Spleen (tissue), 11 donors: ENCODE results near the gene SLC7A10. TPM values are rescaled to one million over a fixed set of nuclear protein-coding genes. Genes with fewer than 3 reads are reported as not detected.

Experiments used
- DNase-seq: peaks from one replicate; pipeline ENCODE4 v3.0.0-alpha.2; 2020
- H3K27ac ChIP-seq, 8 donors: fragments of 200-600 bp; sonication (generic) in 7 of 8; 1 replicate in 4 of 8; 2 replicates in 4 of 8; pipeline versions ENCODE4 v1.5.0 to v1.8.0; 2016 to 2021; ENCODE audit warnings: inconsistent platforms in 4 of 8, mild to moderate bottlenecking in 4 of 8, moderate library complexity in 1 of 8
- H3K27me3 ChIP-seq, 7 donors: fragments of 200-600 bp; sonication (generic) in 6 of 7; replicated peaks in 1 of 7; 1 replicate in 4 of 7; 2 replicates in 3 of 7; pipeline versions ENCODE4 v1.5.0 to v1.8.0; 2016 to 2021; ENCODE audit warnings: inconsistent platforms in 3 of 7, mild to moderate bottlenecking in 1 of 7
- H3K36me3 ChIP-seq, 6 donors: fragments of 200-600 bp; sonication (generic) in 5 of 6; 1 replicate in 4 of 6; 2 replicates in 2 of 6; pipeline versions ENCODE4 v1.5.0 to v1.8.0; 2016 to 2021; ENCODE audit warnings: inconsistent platforms in 2 of 6
- H3K4me1 ChIP-seq, 6 donors: fragments of 200-600 bp; sonication (generic) in 5 of 6; 1 replicate in 3 of 6; 2 replicates in 3 of 6; pipeline versions ENCODE4 v1.5.0 to v1.8.0; 2016 to 2021; ENCODE audit warnings: inconsistent platforms in 3 of 6
- H3K4me3 ChIP-seq, 8 donors: fragments of 200-600 bp; sonication (generic) in 7 of 8; 1 replicate in 4 of 8; 2 replicates in 4 of 8; pipeline versions ENCODE4 v1.5.0 to v1.8.0; 2016 to 2021; ENCODE audit warnings: inconsistent platforms in 4 of 8, mild to moderate bottlenecking in 4 of 8, moderate library complexity in 2 of 8
- H3K9me3 ChIP-seq, 8 donors: fragments of 200-600 bp; sonication (generic) in 7 of 8; 1 replicate in 4 of 8; 2 replicates in 4 of 8; pipeline versions ENCODE4 v1.5.0 to v1.8.0; 2016 to 2021; ENCODE audit warnings: inconsistent platforms in 4 of 8
- POLR2A ChIP-seq, 3 donors: fragments of 450-650 bp; IDR thresholded peaks; one replicate each; pipeline ENCODE4 v1.5.1; 2017; ENCODE audit warnings: antibody characterized with exemption in 3 of 3, mild to moderate bottlenecking in 1 of 3
- POLR2AphosphoS5 ChIP-seq, 3 donors: sonication (generic); formaldehyde crosslinking; IDR thresholded peaks; one replicate each; pipeline ENCODE4 v1.5.1; 2017; ENCODE audit warnings: antibody characterized with exemption in 3 of 3
- WGBS, 5 donors: extraction: QIAGEN DNeasy Blood & Tissue Kit in 3 of 5; methylation state at CpG; one replicate each; pipeline versions ENCODE4 v1.1.5 to v1.1.7; 2013 to 2018; 5-methylcytosine and 5-hydroxymethylcytosine counted together
- intact Hi-C: fragments of 100-400 bp; cut with DNase I; formaldehyde crosslinking; loops from one replicate; pipeline ENCODE4 v1.15.0; 2023; ENCODE audit warnings: low total_unique reads
- polyA plus RNA-seq, 3 donors: library from polyadenylated mRNA; stranded (reverse); fragments of 200-250 nt; gene quantifications; one replicate each; pipeline ENCODE4 v1.2.1, GENCODE V29; 2013
- total RNA-seq, 7 donors: library from RNA; depleted of rRNA in 3 of 7; stranded (reverse); fragments of >200 nt in 3 of 7; fragmentation: NEBNext Ultra II Directional in 4 of 7; extraction: Animal tissue kit (Norgen Biotek cat#: 25700) in 4 of 7; gene quantifications; one replicate each; pipeline versions ENCODE4 v1.1.0 to v1.2.1, GENCODE V29; 2016 to 2021
- TF ChIP-seq, protein P1 (sequence below), 11 experiments: fragments of 200-600 bp in 7 of 11; fragments of 450-650 bp in 4 of 11; sonication (generic) in 4 of 11; IDR thresholded peaks in 8 of 11; conservative IDR thresholded peaks in 3 of 11; 1 replicate in 7 of 11; 2 replicates in 4 of 11; pipeline versions ENCODE4 v1.4.0 to v1.8.0; 2016 to 2021; ENCODE audit warnings: antibody characterized with exemption in 11 of 11, inconsistent platforms in 4 of 11, mild to moderate bottlenecking in 1 of 11
- donor health status: healthy with polysubstance abuse.
- donor health status: DM: no; HTN: no; CAD: no; lungs with moderate emphysema.
- donor health status: DM: no; HTN: no; CAD: no.
- donor health status: Bipolar disorder and iron deficiency.
- donor health status: healthy.
- donor health status: DM: no; HTN: no; CAD: no.
- donor health status: DM: yes; HTN: yes; CAD: no.

SLC7A10 gene
- total and polyA plus RNA-seq, 10 donors: 0.06 to 0.37 (median 0.19) TPM; not detected in 6

- no peaks in the 10 kb centered on the region for H3K9me3 ChIP-seq
- intact Hi-C loops: no loop called here
- WGBS, 5 donors: 47 to 77% (median 64%) methylated on average over 8 of the region's 8 CpGs
- no peak for TF ChIP-seq POLR2A (IDR thresholded peaks at IDR 0.05)
- TF ChIP-seq POLR2AphosphoS5 (IDR thresholded peaks at IDR 0.05): no peak
- TF ChIP-seq, protein P1, sequence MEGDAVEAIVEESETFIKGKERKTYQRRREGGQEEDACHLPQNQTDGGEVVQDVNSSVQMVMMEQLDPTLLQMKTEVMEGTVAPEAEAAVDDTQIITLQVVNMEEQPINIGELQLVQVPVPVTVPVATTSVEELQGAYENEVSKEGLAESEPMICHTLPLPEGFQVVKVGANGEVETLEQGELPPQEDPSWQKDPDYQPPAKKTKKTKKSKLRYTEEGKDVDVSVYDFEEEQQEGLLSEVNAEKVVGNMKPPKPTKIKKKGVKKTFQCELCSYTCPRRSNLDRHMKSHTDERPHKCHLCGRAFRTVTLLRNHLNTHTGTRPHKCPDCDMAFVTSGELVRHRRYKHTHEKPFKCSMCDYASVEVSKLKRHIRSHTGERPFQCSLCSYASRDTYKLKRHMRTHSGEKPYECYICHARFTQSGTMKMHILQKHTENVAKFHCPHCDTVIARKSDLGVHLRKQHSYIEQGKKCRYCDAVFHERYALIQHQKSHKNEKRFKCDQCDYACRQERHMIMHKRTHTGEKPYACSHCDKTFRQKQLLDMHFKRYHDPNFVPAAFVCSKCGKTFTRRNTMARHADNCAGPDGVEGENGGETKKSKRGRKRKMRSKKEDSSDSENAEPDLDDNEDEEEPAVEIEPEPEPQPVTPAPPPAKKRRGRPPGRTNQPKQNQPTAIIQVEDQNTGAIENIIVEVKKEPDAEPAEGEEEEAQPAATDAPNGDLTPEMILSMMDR (IDR thresholded peaks at IDR 0.05 in 8 of 11, conservative IDR thresholded peaks at IDR 0.05 in 3 of 11): no peak
- DNase-seq: no peak
- peaks cover 0 to 39% (median 17%) of the 10 kb centered on the region in 6 donors for H3K4me1 ChIP-seq
- H3K27ac ChIP-seq: no peak overlapping the region
- peaks cover 0 to 34% (median 0%) of the 10 kb centered on the region in 6 donors for H3K36me3 ChIP-seq
- H3K4me3 ChIP-seq: no peak overlapping the region
- peaks cover 0 to 18% (median 5%) of the 10 kb centered on the region in 7 donors for H3K27me3 ChIP-seq
Measured at GRCh38 chr19:33199441-33200265, 26.0 kb downstream of the SLC7A10 start.

DNA sequence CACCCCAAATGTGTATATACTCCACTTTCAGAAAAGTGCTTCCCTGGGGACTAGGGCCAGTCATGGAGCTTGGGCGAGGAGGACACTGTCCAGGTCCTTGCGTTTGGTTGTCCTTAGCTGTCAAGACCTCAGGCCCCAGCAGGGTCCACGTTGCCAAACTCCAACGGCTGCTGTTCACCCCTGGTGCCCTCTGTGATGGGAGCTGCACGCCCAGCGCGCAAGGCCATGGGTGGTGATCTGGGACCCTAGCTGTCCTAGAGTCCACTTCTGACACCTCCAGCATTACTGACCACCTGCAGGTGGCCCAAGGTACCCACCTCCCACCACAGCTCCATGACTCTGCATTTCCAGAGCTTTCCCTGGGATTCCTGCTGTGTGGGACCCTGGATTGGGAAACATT lies 27.5 kb downstream of the SLC7A10 start:
- DNase-seq: no peak
- Histone ChIP-seq H3K4me1 (peaks cover 0 to 47% (median 19%) of the 10 kb centered on the region in 6 donors), H3K4me3 (no peak overlapping the region), H3K9me3 (no peaks in the 10 kb centered on the region), H3K27ac (no peak overlapping the region), H3K36me3 (peaks cover 0 to 19% (median 0%) of the 10 kb centered on the region in 6 donors), H3K27me3 (peaks cover 0 to 30% (median 8%) of the 10 kb centered on the region in 7 donors)
- intact Hi-C loops: no loop called here
- 88 to 95% (median 91%) methylated on average over 4 to 7 of the region's 7 CpGs for WGBS, 5 donors
- TF ChIP-seq POLR2A (IDR thresholded peaks at IDR 0.05): no peak
- TF ChIP-seq, protein P1 (IDR thresholded peaks at IDR 0.05 in 8 of 11, conservative IDR thresholded peaks at IDR 0.05 in 3 of 11): no peak
- no peak for TF ChIP-seq POLR2AphosphoS5 (IDR thresholded peaks at IDR 0.05)

DNA sequence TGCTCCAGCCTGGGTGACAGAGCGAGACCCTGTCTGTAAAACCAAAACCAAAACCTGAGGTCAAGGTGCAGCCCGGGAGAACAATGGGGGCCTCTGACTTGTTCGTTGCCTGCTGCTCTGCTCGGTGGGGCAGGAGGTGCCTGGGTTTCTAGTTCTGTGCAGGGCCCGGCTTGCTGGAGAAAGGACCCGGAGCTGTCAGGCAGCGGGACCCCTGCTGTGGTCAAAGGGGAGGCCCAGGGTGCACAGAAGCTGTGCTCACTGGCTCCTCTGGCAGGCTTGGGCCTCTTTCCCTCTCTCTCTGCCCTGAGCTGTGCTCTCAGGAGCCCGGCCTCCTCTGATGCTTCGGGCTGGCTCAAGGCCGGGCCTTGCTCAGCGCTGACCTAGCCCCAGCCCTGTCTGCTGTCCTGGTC lies 28.1 kb downstream of the SLC7A10 start:
- Histone ChIP-seq H3K36me3 (peaks cover 0 to 13% (median 0%) of the 10 kb centered on the region in 6 donors), H3K4me1 (peaks cover 0 to 50% (median 19%) of the 10 kb centered on the region in 6 donors), H3K27ac (no peak overlapping the region), H3K9me3 (no peaks in the 10 kb centered on the region), H3K4me3 (no peak overlapping the region), H3K27me3 (peaks cover 0 to 36% (median 12%) of the 10 kb centered on the region in 7 donors)
- no peak for DNase-seq
- TF ChIP-seq POLR2A (IDR thresholded peaks at IDR 0.05) (no peak), POLR2AphosphoS5 (IDR thresholded peaks at IDR 0.05) (no peak)
- TF ChIP-seq, protein P1 (IDR thresholded peaks at IDR 0.05 in 8 of 11, conservative IDR thresholded peaks at IDR 0.05 in 3 of 11): no peak
- 81 to 92% (median 87%) methylated on average over 7 to 11 of the region's 11 CpGs for WGBS, 5 donors
- intact Hi-C loops: no loop called here
